ENCODE results near the gene FAAP20. TPM values are rescaled to one million over a fixed set of nuclear protein-coding genes. Genes with fewer than 3 reads are reported as not detected.

FAAP20 gene
- total and polyA plus RNA-seq, 9 of the 15 experiments (the other 6 are each of a cell fraction or from before 2014, with no cell fraction given) = 0.58 to 143 (median 9.9) TPM

GRCh38 chr1:2175681-2176454 lies 18.7 kb downstream of the FAAP20 start (continued):
- TF ChIP-seq STAT5B (CRISPR knock-in tag; IDR thresholded peaks at IDR 0.05) (no peak), CTBP1 (IDR thresholded peaks at IDR 0.05; ENCODE audit: borderline replicate concordance) (peak; percentile 66; the same call in 1 of the 2 replicates), MEIS2 (IDR thresholded peaks at IDR 0.05; ENCODE audit: partially characterized antibody) (no peak), KDM5B (IDR thresholded peaks at IDR 0.05; ENCODE audit: insufficient replicate concordance, low read depth, low read length) (peak; percentile 65), SMAD2 (IDR thresholded peaks at IDR 0.05; ENCODE audit: low read depth, low read length) (no peak), KAT8 (IDR thresholded peaks at IDR 0.05; ENCODE audit: low read depth) (no peak), ATF6 (CRISPR knock-in tag; IDR thresholded peaks at IDR 0.05) (peak; percentile 97), RBM34 (IDR thresholded peaks at IDR 0.05; ENCODE audit: borderline replicate concordance, insufficient read depth, low read length) (no peak), PATZ1 (CRISPR knock-in tag; IDR thresholded peaks at IDR 0.05; ENCODE audit: borderline replicate concordance) (no peak), SRSF3 (IDR thresholded peaks at IDR 0.05; ENCODE audit: insufficient read depth, low read length) (no peak), ZC3H11A (IDR thresholded peaks at IDR 0.05; ENCODE audit: low read depth, low read length) (no peak), CBFB (CRISPR knock-in tag; IDR thresholded peaks at IDR 0.05) (peak; percentile 75; the same call in 1 of the 2 replicates), GATAD2A (IDR thresholded peaks at IDR 0.05) (peak; percentile 59; the same call in 1 of the 2 replicates), CHCHD3 (CRISPR knock-in tag; IDR thresholded peaks at IDR 0.05) (no peak), NRF1 (conservative IDR thresholded peaks at IDR 0.05 in 1 of 2, IDR thresholded peaks at IDR 0.05 in 1 of 2) (peak; percentile 78 to 82), HMG20A (CRISPR knock-in tag; conservative IDR thresholded peaks at IDR 0.05) (no peak), CREB3 (tag; conservative IDR thresholded peaks at IDR 0.05; ENCODE audit: low read depth) (peak; percentile 87), XRCC4 (IDR thresholded peaks at IDR 0.05; ENCODE audit: extremely low read depth, insufficient read depth, insufficient read length) (no peak), ZHX1 (conservative IDR thresholded peaks at IDR 0.05; ENCODE audit: low read length) (no peak), CGGBP1 (CRISPR knock-in tag; IDR thresholded peaks at IDR 0.05) (no peak)
